ENCODE data around the gene FXYD3. TPM values are rescaled to one million over a fixed set of nuclear protein-coding genes. Genes with fewer than 3 reads are reported as not detected.

Gene FXYD3
- polyA plus RNA-seq, 1 experiment: not detected

GRCh38 chr19:35116072-35116801 lies 614 bp downstream of the FXYD3 start:
- ChIA-PET POLR2A (no interaction called here), CTCF (interaction anchor here (0.7 to 4.8 kb wide), 11 partner anchors 9 to 72 kb away, joined by 3 to 59 read pairs (median 4); partner anchors contain the start of genes FXYD7 and LGI4)
- TF ChIP-seq CTCF (IDR thresholded peaks at IDR 0.05; ENCODE audit: insufficient read depth, low read depth, low read length): no peak

GRCh38 chr19:35117116-35117515 lies 1.5 kb downstream of the FXYD3 start:
- Histone ChIP-seq H3K27me3 (ENCODE audit: control insufficient read depth, insufficient read depth, low read length) (peaks cover 10% of the 10 kb centered on the region), H3K36me3 (ENCODE audit: control insufficient read depth, insufficient read depth, low read length) (no peaks in the 10 kb centered on the region), H3K4me3 (ENCODE audit: low read depth, low read length) (no peak overlapping the region)
- no peak for TF ChIP-seq CTCF (IDR thresholded peaks at IDR 0.05; ENCODE audit: insufficient read depth, low read depth, low read length)
- ChIA-PET CTCF (interaction anchor here (0.8 to 4.8 kb wide), 10 partner anchors 8 to 73 kb away, joined by 3 to 59 read pairs (median 4); partner anchors contain the start of genes FXYD7 and LGI4), POLR2A (no interaction called here)
- DNase-seq (ENCODE audit: low read depth): no peak

More at GRCh38 chr19:35116072-35116801, 614 bp downstream of the FXYD3 start:
- H3K27me3 ChIP-seq (ENCODE audit: control insufficient read depth, insufficient read depth, low read length): peaks cover 10% of the 10 kb centered on the region
- no peak overlapping the region for H3K4me3 ChIP-seq (ENCODE audit: low read depth, low read length)
- no peak for DNase-seq (ENCODE audit: low read depth)
- no peaks in the 10 kb centered on the region for H3K36me3 ChIP-seq (ENCODE audit: control insufficient read depth, insufficient read depth, low read length)

- Histone ChIP-seq H3K36me3 (ENCODE audit: control insufficient read depth, insufficient read depth, low read length) (no peaks in the 10 kb centered on the region), H3K27me3 (ENCODE audit: control insufficient read depth, insufficient read depth, low read length) (peaks cover 10% of the 10 kb centered on the region), H3K4me3 (ENCODE audit: low read depth, low read length) (no peak overlapping the region)
- no peak for TF ChIP-seq CTCF (IDR thresholded peaks at IDR 0.05; ENCODE audit: insufficient read depth, low read depth, low read length)
- no peak for DNase-seq (ENCODE audit: low read depth)
- CTCF ChIA-PET: interaction anchor here (0.8 to 4.8 kb wide), 6 partner anchors 17 to 74 kb away, joined by 3 to 59 read pairs (median 11); partner anchors contain the start of genes FXYD7 and LGI4
- POLR2A ChIA-PET: no interaction called here
Observed at GRCh38 chr19:35117799-35118198, 2.2 kb downstream of the FXYD3 start.

GRCh38 chr19:35118268-35119020 lies 2.8 kb downstream of the FXYD3 start:
- CTCF ChIA-PET: interaction anchor here (2.3 to 4.8 kb wide), 2 partner anchors 17 to 23 kb away, joined by 13 to 41 read pairs; partner anchors contain the start of genes FXYD7 and LGI4
- DNase-seq (ENCODE audit: low read depth): no peak
- no peak for TF ChIP-seq CTCF (IDR thresholded peaks at IDR 0.05; ENCODE audit: insufficient read depth, low read depth, low read length)
- peaks cover 7% of the 10 kb centered on the region for H3K27me3 ChIP-seq (ENCODE audit: control insufficient read depth, insufficient read depth, low read length)
- H3K36me3 ChIP-seq (ENCODE audit: control insufficient read depth, insufficient read depth, low read length): no peaks in the 10 kb centered on the region
- POLR2A ChIA-PET: no interaction called here
- no peak overlapping the region for H3K4me3 ChIP-seq (ENCODE audit: low read depth, low read length)

GRCh38 chr19:35119091-35119490 lies 3.5 kb downstream of the FXYD3 start:
- H3K4me3 ChIP-seq (ENCODE audit: low read depth, low read length): no peak overlapping the region
- ChIA-PET POLR2A (no interaction called here), CTCF (interaction anchor here (0.6 to 2.3 kb wide), 3 partner anchors 9 to 443 kb away, joined by 3 to 13 read pairs (median 3); partner anchors contain the start of gene LGI4)
- H3K27me3 ChIP-seq (ENCODE audit: control insufficient read depth, insufficient read depth, low read length): peaks cover 7% of the 10 kb centered on the region
- no peak for TF ChIP-seq CTCF (IDR thresholded peaks at IDR 0.05; ENCODE audit: insufficient read depth, low read depth, low read length)
- no peaks in the 10 kb centered on the region for H3K36me3 ChIP-seq (ENCODE audit: control insufficient read depth, insufficient read depth, low read length)
- no peak for DNase-seq (ENCODE audit: low read depth)
